Gastrocnemius medialis (tissue), 4 donors: Measurements from ENCODE around the gene CXCL6. TPM values are rescaled to one million over a fixed set of nuclear protein-coding genes. Genes with fewer than 3 reads are reported as not detected.

ENCODE experiments used
- ATAC-seq, 2 donors: fragments of 150-250 bp; one replicate each; pipeline ENCODE4 v1.9.1; 2016
- DNase-seq, 2 donors: peaks; one replicate each; pipeline ENCODE4 v3.0.0-alpha.2; 2019
- H3K27ac ChIP-seq, 4 donors: fragments of 200-600 bp; sonication (generic); 1 replicate in 1 of 4; 2 replicates in 3 of 4; pipeline ENCODE4 v1.5.1; 2016 to 2018; ENCODE audit warnings: mild to moderate bottlenecking in 2 of 4, moderate library complexity in 1 of 4
- H3K27me3 ChIP-seq, 3 donors: fragments of 200-600 bp; sonication (generic) in 2 of 3; 1 replicate in 1 of 3; 2 replicates in 2 of 3; pipeline versions ENCODE4 v1.5.1 to v1.6.0; 2016 to 2019; ENCODE audit warnings: mild to moderate bottlenecking in 1 of 3, moderate library complexity in 1 of 3
- H3K36me3 ChIP-seq, 2 donors: fragments of 200-600 bp; sonication (generic) in 1 of 2; one replicate each; pipeline ENCODE4 v1.5.1; 2017 to 2018
- H3K4me1 ChIP-seq, 2 donors: fragments of 200-600 bp; sonication (generic) in 1 of 2; one replicate each; pipeline ENCODE4 v1.5.1; 2016 to 2017; ENCODE audit warnings: mild to moderate bottlenecking in 2 of 2
- H3K4me3 ChIP-seq, 4 donors: fragments of 200-600 bp; sonication (generic) in 3 of 4; 1 replicate in 1 of 4; 2 replicates in 3 of 4; pipeline ENCODE4 v1.5.1; 2016 to 2019; ENCODE audit warnings: mild to moderate bottlenecking in 2 of 4
- H3K9me3 ChIP-seq, 3 donors: fragments of 200-600 bp; sonication (generic) in 2 of 3; 1 replicate in 1 of 3; 2 replicates in 2 of 3; pipeline ENCODE4 v1.5.1; 2016 to 2019
- POLR2A ChIP-seq, 2 donors: fragments of 450-650 bp; IDR thresholded peaks; one replicate each; pipeline ENCODE4 v1.6.1; 2017; ENCODE audit warnings: antibody characterized with exemption in 2 of 2, mild to moderate bottlenecking in 2 of 2, moderate library complexity in 2 of 2
- in situ Hi-C, 4 donors: fragments of 200-750 bp; cut with MboI; loops; one replicate each; pipeline versions ENCODE4 v1.15.0 to v1.8.0; 2017; ENCODE audit warnings: low sequenced_read_pairs in 4 of 4
- intact Hi-C: fragments of 100-400 bp; cut with DNase I; formaldehyde crosslinking; loops from one replicate; pipeline ENCODE4 v1.15.1; 2023; ENCODE audit warnings: low total_unique reads
- total RNA-seq, 4 donors: library from RNA; depleted of rRNA; stranded (reverse); fragments of >200 nt; gene quantifications; one replicate each; pipeline versions ENCODE4 v1.1.0 to v1.2.3, GENCODE V29; 2016
- TF ChIP-seq, protein P1 (sequence below), 5 experiments: fragments of 450-650 bp in 3 of 5; fragments of 200-600 bp in 2 of 5; sonication (generic) in 2 of 5; IDR thresholded peaks in 4 of 5; conservative IDR thresholded peaks in 1 of 5; 1 replicate in 4 of 5; 2 replicates in 1 of 5; pipeline ENCODE4 v1.5.1; 2016 to 2019; ENCODE audit warnings: antibody characterized with exemption in 5 of 5, mild to moderate bottlenecking in 3 of 5, moderate library complexity in 3 of 5

Gene CXCL6
- total RNA-seq, 4 donors from 2014 or later, result 3.7 TPM; not detected in 3

DNA sequence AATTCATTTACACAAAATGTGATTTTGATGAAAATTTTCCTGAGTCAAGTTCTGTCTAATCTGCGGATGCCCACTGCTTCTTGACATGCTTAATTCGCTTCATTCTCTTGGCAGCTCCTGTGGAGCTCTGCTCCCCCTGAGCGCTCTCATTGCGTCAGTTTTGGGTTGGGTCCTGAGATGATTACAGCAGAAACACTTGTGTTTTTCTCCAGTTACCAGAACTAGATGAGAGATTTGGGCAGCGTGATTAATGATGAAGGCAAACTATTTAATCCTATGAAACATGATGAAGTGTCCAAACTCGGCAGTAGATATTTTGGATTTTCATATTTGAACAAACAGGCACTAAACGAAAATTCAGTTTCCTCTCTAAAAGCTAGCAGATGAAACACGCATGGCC, 28.5 kb downstream of the CXCL6 start:
- Histone ChIP-seq H3K27me3 (peaks cover 3 to 4% (median 4%) of the 10 kb centered on the region in 3 donors), H3K9me3 (no peaks in the 10 kb centered on the region), H3K4me1 (no peaks in the 10 kb centered on the region), H3K4me3 (no peak overlapping the region), H3K27ac (no peak overlapping the region), H3K36me3 (no peaks in the 10 kb centered on the region)
- no peak for DNase-seq
- intact Hi-C loops, result loop anchor here (10.0 kb wide), 1 partner anchor 200 kb away; no protein-coding TSS in a partner anchor
- no peak for ATAC-seq
- TF ChIP-seq POLR2A (IDR thresholded peaks at IDR 0.05), result no peak
- TF ChIP-seq, protein P1, sequence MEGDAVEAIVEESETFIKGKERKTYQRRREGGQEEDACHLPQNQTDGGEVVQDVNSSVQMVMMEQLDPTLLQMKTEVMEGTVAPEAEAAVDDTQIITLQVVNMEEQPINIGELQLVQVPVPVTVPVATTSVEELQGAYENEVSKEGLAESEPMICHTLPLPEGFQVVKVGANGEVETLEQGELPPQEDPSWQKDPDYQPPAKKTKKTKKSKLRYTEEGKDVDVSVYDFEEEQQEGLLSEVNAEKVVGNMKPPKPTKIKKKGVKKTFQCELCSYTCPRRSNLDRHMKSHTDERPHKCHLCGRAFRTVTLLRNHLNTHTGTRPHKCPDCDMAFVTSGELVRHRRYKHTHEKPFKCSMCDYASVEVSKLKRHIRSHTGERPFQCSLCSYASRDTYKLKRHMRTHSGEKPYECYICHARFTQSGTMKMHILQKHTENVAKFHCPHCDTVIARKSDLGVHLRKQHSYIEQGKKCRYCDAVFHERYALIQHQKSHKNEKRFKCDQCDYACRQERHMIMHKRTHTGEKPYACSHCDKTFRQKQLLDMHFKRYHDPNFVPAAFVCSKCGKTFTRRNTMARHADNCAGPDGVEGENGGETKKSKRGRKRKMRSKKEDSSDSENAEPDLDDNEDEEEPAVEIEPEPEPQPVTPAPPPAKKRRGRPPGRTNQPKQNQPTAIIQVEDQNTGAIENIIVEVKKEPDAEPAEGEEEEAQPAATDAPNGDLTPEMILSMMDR (IDR thresholded peaks at IDR 0.05 in 4 of 5, conservative IDR thresholded peaks at IDR 0.05 in 1 of 5), result no peak
- in situ Hi-C loops, result no loop called here

DNA sequence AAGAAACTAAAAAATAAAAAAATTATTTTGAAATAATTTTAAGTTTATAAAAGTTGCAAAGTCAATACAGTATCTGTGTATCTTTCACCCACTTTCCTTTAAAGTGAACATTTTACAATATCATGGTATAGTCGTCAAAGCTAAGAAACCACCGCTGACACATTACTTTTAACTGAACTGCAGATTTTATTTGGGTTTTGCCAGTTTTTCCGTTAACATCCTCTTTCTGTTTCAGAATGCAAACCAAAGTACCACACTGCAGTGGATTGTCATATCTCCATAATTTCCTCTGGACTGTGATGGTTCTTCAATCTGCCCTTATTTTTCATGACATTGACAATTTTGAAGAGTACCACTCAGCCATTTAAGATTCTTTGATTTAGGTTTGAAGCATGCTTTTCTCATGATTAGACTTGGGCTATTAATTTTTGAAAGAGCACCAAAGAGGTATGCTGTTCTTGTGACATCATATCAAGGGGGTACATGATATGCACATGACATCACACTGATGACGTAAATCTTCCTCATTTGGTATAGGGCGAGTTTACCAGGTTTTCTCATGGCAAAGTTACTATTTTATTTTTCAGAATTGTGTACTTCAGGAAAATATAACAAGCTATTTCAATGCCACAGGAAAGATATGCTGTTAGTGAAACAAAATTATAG, 29.1 kb downstream of the CXCL6 start:
- TF ChIP-seq POLR2A (IDR thresholded peaks at IDR 0.05), result no peak
- TF ChIP-seq, protein P1 (IDR thresholded peaks at IDR 0.05 in 4 of 5, conservative IDR thresholded peaks at IDR 0.05 in 1 of 5), result no peak
- Histone ChIP-seq H3K9me3 (no peaks in the 10 kb centered on the region), H3K27me3 (peaks cover 4 to 5% (median 4%) of the 10 kb centered on the region in 3 donors), H3K27ac (no peak overlapping the region), H3K4me3 (no peak overlapping the region), H3K36me3 (no peaks in the 10 kb centered on the region), H3K4me1 (no peaks in the 10 kb centered on the region)
- in situ Hi-C loops (no loop called here), intact Hi-C loops (loop anchor here (10.0 kb wide), 1 partner anchor 201 kb away; no protein-coding TSS in a partner anchor)
- no peak for DNase-seq
- ATAC-seq, result no peak

DNA sequence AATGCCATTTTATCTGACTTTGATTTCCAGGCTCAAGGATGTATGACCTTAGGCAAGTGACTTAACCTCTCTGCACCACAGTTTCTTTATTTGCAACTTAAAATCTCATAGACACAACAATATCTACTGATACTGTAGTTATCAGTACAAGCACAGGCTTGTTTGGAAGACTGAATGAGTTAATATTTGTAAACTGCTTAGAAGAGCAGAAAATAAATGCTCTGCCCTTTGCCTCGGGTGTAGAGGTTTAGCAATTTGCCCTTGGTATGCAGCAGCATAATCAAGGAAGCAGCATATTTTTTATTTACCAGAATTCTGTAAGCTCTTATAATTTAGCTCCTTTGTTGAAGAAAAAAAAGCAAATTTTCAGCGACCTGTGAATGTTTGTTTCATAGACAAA, 29.8 kb downstream of the CXCL6 start:
- H3K4me3 ChIP-seq, result no peak overlapping the region
- H3K4me1 ChIP-seq, result no peaks in the 10 kb centered on the region
- DNase-seq (no peak), ATAC-seq (no peak)
- intact Hi-C loops (loop anchor here (10.0 kb wide), 1 partner anchor 201 kb away; no protein-coding TSS in a partner anchor), in situ Hi-C loops (no loop called here)
- no peaks in the 10 kb centered on the region for H3K9me3 ChIP-seq
- peaks cover 4 to 5% (median 4%) of the 10 kb centered on the region in 3 donors for H3K27me3 ChIP-seq
- H3K36me3 ChIP-seq, result no peaks in the 10 kb centered on the region
- no peak overlapping the region for H3K27ac ChIP-seq
- TF ChIP-seq POLR2A (IDR thresholded peaks at IDR 0.05), result no peak
- TF ChIP-seq, protein P1 (IDR thresholded peaks at IDR 0.05 in 4 of 5, conservative IDR thresholded peaks at IDR 0.05 in 1 of 5), result no peak

DNA sequence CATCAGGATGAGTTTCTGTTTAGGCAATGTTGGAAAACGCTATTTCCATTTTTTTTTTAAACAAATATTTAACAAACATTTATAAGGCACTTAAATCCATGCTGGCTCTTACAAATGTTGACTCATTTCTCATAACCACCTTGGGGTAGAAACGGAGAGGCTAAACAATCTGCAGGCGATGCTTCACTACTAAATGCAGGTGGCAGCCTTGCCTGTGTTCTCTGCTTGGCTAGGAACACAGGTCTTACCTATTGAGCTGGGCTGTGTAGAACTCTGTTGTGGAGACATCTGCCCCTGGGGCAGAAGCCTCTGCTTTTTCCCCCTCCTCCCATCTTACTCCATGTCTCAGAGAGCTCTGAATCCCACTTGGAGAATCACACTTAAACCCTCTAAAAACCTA, 31.3 kb downstream of the CXCL6 start:
- no peak overlapping the region for H3K4me3 ChIP-seq
- DNase-seq, result no peak
- no peak for ATAC-seq
- no peak overlapping the region for H3K27ac ChIP-seq
- no peaks in the 10 kb centered on the region for H3K36me3 ChIP-seq
- in situ Hi-C loops (no loop called here), intact Hi-C loops (loop anchor here (10.0 kb wide), 1 partner anchor 203 kb away; no protein-coding TSS in a partner anchor)
- no peaks in the 10 kb centered on the region for H3K9me3 ChIP-seq
- H3K27me3 ChIP-seq, result peaks cover 4 to 5% (median 4%) of the 10 kb centered on the region in 3 donors
- H3K4me1 ChIP-seq, result no peaks in the 10 kb centered on the region
- no peak for TF ChIP-seq POLR2A (IDR thresholded peaks at IDR 0.05)
- TF ChIP-seq, protein P1 (IDR thresholded peaks at IDR 0.05 in 4 of 5, conservative IDR thresholded peaks at IDR 0.05 in 1 of 5), result no peak
